T-cell (primary cell): ENCODE data around the gene NHSL1. TPM values are rescaled to one million over a fixed set of nuclear protein-coding genes. Genes with fewer than 3 reads are reported as not detected.

ENCODE experiments used
- ATAC-seq, 4 experiments: fragments of 200-7000 bp in 3 of 4; fragments of 150-1000 bp in 1 of 4; cut with Tn5 transposase; replicated peaks in 1 of 4; 1 replicate in 3 of 4; 2 replicates in 1 of 4; pipeline ENCODE4 v1.10.0; 2021; ENCODE audit warnings: moderate library complexity in 3 of 4, mild to moderate bottlenecking in 2 of 4, moderate number of reproducible peaks in 1 of 4
- CTCF ChIA-PET, 2 donors: fragments of 300-600 bp; sonication (Branson Sonifier 250); formaldehyde crosslinking; loops; one replicate each; lab custom pipeline; 2022; ENCODE audit warnings: antibody characterized with exemption in 2 of 2; lab: Charles Lee
- POLR2A ChIA-PET, 2 donors: fragments of 300-600 bp; sonication (Branson Sonifier 250); formaldehyde crosslinking; loops; one replicate each; lab custom pipeline; 2022; ENCODE audit warnings: antibody characterized with exemption in 2 of 2; lab: Charles Lee
- DNase-seq, 35 experiments: peaks; one replicate each; pipeline versions ENCODE4 v3.0.0 to v3.0.0-alpha.2; 2013 to 2023
- H3K27ac ChIP-seq: one replicate; pipeline ENCODE4 v1.5.1; 2013; ENCODE audit warnings: low read length
- H3K27me3 ChIP-seq, 2 experiments: replicated peaks in 1 of 2; 1 replicate in 1 of 2; 2 replicates in 1 of 2; pipeline versions ENCODE4 v1.6.1 to v1.7.0; 2013; ENCODE audit warnings: low read length in 1 of 2, mixed read lengths in 1 of 2; ENCODE audit not compliant: control insufficient read depth in 2 of 2, insufficient read depth in 2 of 2; ENCODE audit errors: extremely low read depth in 1 of 2
- H3K36me3 ChIP-seq, 2 donors: 1 replicate in 1 of 2; 2 replicates in 1 of 2; pipeline versions ENCODE4 v1.6.1 to v1.7.0; 2013; ENCODE audit warnings: low read length in 1 of 2; ENCODE audit not compliant: control insufficient read depth in 2 of 2, insufficient read depth in 1 of 2; ENCODE audit errors: extremely low read depth in 1 of 2
- H3K4me1 ChIP-seq, 2 experiments: 1 replicate in 1 of 2; 2 replicates in 1 of 2; pipeline versions ENCODE4 v1.6.1 to v1.7.0; 2013; ENCODE audit warnings: low read length in 2 of 2, mixed read lengths in 1 of 2; ENCODE audit not compliant: insufficient read depth in 2 of 2, control insufficient read depth in 1 of 2; ENCODE audit errors: extremely low read depth in 1 of 2
- H3K4me3 ChIP-seq, 2 donors: 1 replicate in 1 of 2; 2 replicates in 1 of 2; pipeline versions ENCODE4 v1.5.1 to v1.7.0; 2013; ENCODE audit warnings: mild to moderate bottlenecking in 2 of 2, low read length in 1 of 2, moderate library complexity in 1 of 2; ENCODE audit not compliant: control insufficient read depth in 1 of 2; ENCODE audit errors: extremely low read depth in 1 of 2
- H3K9me3 ChIP-seq: 2 replicates; pipeline ENCODE4 v1.7.0; 2013
- H3K27ac Mint-ChIP-seq, 2 donors: one replicate each; pipeline ENCODE4 v1.8.0; 2020 to 2021; ENCODE audit warnings: mild to moderate bottlenecking in 2 of 2, mixed read lengths in 2 of 2
- H3K27me3 Mint-ChIP-seq, 2 donors: one replicate each; pipeline ENCODE4 v1.8.0; 2021 to 2022; ENCODE audit warnings: mixed read lengths in 2 of 2
- H3K36me3 Mint-ChIP-seq: one replicate; pipeline ENCODE4 v1.8.0; 2021; ENCODE audit warnings: mixed read lengths
- H3K4me1 Mint-ChIP-seq, 3 donors: one replicate each; pipeline ENCODE4 v1.8.0; 2020 to 2022; ENCODE audit warnings: mixed read lengths in 3 of 3, mild to moderate bottlenecking in 1 of 3
- H3K4me3 Mint-ChIP-seq, 3 donors: one replicate each; pipeline ENCODE4 v1.8.0; 2020 to 2022; ENCODE audit warnings: mild to moderate bottlenecking in 3 of 3, mixed read lengths in 3 of 3, moderate library complexity in 3 of 3
- H3K9me3 Mint-ChIP-seq, 3 donors: one replicate each; pipeline ENCODE4 v1.8.0; 2020 to 2022; ENCODE audit warnings: mixed read lengths in 3 of 3
- WGBS: methylation state at CpG from one replicate; pipeline ENCODE4 v1.1.5; 2013; ENCODE audit warnings: missing lambda C conversion rate; ENCODE audit not compliant: insufficient coverage; 5-methylcytosine and 5-hydroxymethylcytosine counted together
- total RNA-seq, 35 experiments: library from RNA in 6 of 35; stranded (reverse) in 6 of 35; fragments of 120-200 nt in 1 of 35; gene quantifications; one replicate each; pipeline versions ENCODE4 v1.2.1 to v1.2.4 and lab custom pipeline; 2013 to 2026

NHSL1 gene
- total RNA-seq, 5 donors from 2014 or later (not counting 1 experiment from before 2014, with no cell fraction given) = 0.08 to 0.64 (median 0.46) TPM

DNA sequence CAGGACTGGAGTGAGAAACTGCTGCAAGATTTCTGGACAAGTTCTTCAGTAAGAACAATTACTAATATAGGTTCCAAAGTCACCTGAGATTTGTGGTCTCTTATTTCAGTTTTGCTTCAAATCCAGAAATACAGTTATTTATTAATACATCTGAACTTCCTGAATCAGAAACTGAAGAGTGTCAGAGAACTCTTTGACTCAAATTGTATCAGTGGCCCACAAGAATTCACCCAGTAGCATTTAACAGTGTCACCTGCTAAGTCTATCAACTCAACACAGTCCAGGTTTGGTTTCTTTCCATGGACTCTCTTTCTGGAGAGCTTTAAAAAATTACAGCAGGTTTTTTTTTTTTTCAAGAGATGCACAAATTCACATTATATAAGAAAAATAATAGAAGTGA is 18.8 kb upstream of the NHSL1 start:
- Mint-ChIP-seq H3K36me3 (no peaks in the 10 kb centered on the region), H3K9me3 (peaks cover 0 to 3% (median 0%) of the 10 kb centered on the region in 3 donors), H3K4me1 (peaks cover 8 to 14% (median 12%) of the 10 kb centered on the region in 3 donors), H3K4me3 (no peak overlapping the region), H3K27ac (peak overlapping the region in 1 of 2 donors; percentile 56), H3K27me3 (peaks cover 4 to 16% of the 10 kb centered on the region in 2 donors)
- Histone ChIP-seq H3K4me1 (peaks cover 0 to 5% of the 10 kb centered on the region in 2 experiments), H3K9me3 (no peaks in the 10 kb centered on the region), H3K36me3 (no peaks in the 10 kb centered on the region), H3K4me3 (no peak overlapping the region), H3K27ac (no peak overlapping the region), H3K27me3 (no peaks in the 10 kb centered on the region)
- ATAC-seq = no peak
- ChIA-PET POLR2A (interaction anchor here (0.7 kb wide), 2 partner anchors 17 to 88 kb away, joined by 3 to 6 read pairs; no protein-coding TSS in a partner anchor), CTCF (interaction anchor here (0.5 to 5.3 kb wide), 24 partner anchors 9 to 898 kb away, joined by 3 to 35 read pairs (median 4); no protein-coding TSS in a partner anchor)
- DNase-seq = no peak

DNA sequence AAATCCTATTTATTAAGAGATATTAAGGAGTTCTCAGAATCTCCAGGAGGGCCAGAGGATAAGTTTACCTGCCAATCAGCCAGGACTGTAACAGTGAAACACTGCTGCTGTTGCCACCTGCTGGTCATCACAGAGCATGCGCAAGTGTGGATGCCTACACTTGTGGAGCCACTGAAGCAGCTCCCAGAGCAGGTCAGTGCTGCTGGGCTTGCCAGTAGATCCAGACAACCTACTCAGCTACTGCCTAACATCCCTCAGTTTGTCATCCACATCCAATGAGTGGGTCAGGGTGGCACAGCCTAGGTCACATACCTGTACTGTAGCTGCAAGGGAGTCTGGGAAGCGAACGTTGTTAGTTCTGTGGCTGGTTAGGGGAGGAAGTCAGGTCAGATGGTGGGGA is 18.3 kb upstream of the NHSL1 start:
- H3K9me3 ChIP-seq = no peaks in the 10 kb centered on the region
- Mint-ChIP-seq H3K36me3 (no peaks in the 10 kb centered on the region), H3K4me1 (peaks cover 8 to 14% (median 12%) of the 10 kb centered on the region in 3 donors), H3K27ac (peak overlapping the region in 1 of 2 donors; percentile 56), H3K27me3 (peaks cover 7 to 16% of the 10 kb centered on the region in 2 donors), H3K4me3 (no peak overlapping the region), H3K9me3 (peaks cover 0 to 3% (median 0%) of the 10 kb centered on the region in 3 donors)
- H3K4me1 ChIP-seq = peaks cover 0 to 5% of the 10 kb centered on the region in 2 experiments
- no peak overlapping the region for H3K4me3 ChIP-seq
- ChIA-PET CTCF (interaction anchor here (0.5 to 5.3 kb wide), 17 partner anchors 9 to 899 kb away, joined by 3 to 35 read pairs (median 4); no protein-coding TSS in a partner anchor), POLR2A (interaction anchor here in 1 of 2 donors (0.7 kb wide), 1 partner anchor 88 kb away, joined by 3 read pairs; no protein-coding TSS in a partner anchor)
- 100% methylated on average over 3 of the region's 3 CpGs for WGBS
- peaks cover 0 to 2% of the 10 kb centered on the region in 2 experiments for H3K27me3 ChIP-seq
- DNase-seq = peak; percentile 9 to 73 (median 46)
- ATAC-seq = peak; percentile 78 to 87 (median 86)
- no peaks in the 10 kb centered on the region for H3K36me3 ChIP-seq
- H3K27ac ChIP-seq = no peak overlapping the region

DNA sequence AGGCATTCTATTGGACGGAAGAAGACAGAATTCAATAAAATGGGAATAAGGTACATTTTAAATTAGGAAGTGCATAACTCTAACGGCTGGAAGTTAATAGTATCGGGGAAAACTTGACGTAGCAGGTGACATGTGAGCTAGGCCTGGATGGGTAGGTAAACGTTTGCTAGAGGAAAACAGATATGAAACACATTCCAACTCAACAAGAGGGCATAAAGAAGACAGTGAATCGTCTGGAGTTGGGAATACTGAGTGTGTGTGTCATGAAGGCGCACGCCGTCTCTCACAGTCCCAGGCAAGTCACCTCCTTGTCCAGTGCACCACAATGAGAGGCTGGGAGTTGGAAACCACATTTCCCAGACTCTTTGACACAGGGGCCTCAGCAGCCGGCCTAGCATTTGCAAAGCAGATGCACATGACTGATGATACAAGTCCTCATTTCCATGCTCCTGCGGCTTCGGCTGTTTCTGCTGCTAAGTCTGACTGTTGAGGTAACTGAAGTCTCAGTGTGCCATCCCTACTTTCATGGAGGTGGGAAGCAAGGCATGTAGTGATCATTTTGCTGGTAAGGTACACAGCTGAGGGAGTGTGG is 16.5 kb upstream of the NHSL1 start:
- no peaks in the 10 kb centered on the region for H3K36me3 ChIP-seq
- no peaks in the 10 kb centered on the region for H3K36me3 Mint-ChIP-seq
- peaks cover 0 to 3% (median 0%) of the 10 kb centered on the region in 3 donors for H3K9me3 Mint-ChIP-seq
- peaks cover 5 to 14% (median 8%) of the 10 kb centered on the region in 3 donors for H3K4me1 Mint-ChIP-seq
- ChIA-PET POLR2A (no interaction called here), CTCF (interaction anchor here (1.2 to 5.3 kb wide), 3 partner anchors 60 to 87 kb away, joined by 4 to 35 read pairs (median 30); no protein-coding TSS in a partner anchor)
- no peak for ATAC-seq
- peaks cover 0 to 5% of the 10 kb centered on the region in 2 experiments for H3K4me1 ChIP-seq
- peaks cover 0 to 2% of the 10 kb centered on the region in 2 experiments for H3K27me3 ChIP-seq
- H3K27me3 Mint-ChIP-seq = peaks cover 15 to 17% of the 10 kb centered on the region in 2 donors
- H3K4me3 ChIP-seq = no peak overlapping the region
- WGBS = 95% methylated on average over 4 of the region's 12 CpGs
- H3K27ac Mint-ChIP-seq = no peak overlapping the region
- H3K9me3 ChIP-seq = no peaks in the 10 kb centered on the region
- DNase-seq = no peak
- H3K4me3 Mint-ChIP-seq = no peak overlapping the region
- no peak overlapping the region for H3K27ac ChIP-seq

DNA sequence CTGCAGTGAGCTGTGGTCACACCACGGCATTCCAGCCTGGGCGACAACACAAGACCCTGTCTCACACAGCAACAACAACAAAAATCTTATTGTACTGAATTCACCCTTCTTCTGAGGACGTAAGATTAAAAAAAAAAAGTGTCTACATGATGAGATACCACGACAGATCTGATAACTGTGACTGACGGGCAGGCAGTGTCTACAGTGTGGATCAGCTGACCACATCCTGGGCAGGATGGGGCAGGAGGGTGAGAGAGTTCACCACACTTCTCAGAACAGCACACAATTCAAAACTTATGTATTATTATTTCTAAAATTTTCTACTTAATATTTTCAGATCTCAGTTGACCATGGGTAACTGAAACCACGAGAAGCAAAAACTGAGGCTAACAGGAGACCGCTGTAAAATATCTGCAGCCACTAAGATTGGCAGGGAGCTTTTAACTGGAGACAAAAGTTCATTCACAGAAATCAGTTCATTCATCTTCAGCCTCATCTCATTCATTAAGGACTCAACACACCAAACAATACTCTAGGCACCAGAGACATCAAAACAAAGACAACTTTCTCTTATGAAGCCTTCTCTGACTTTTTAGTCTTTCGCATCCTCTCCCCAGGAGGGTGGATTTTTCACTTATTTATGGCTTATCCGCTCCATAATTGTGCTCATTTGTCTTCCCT is 15.7 kb upstream of the NHSL1 start:
- ChIA-PET POLR2A (interaction anchor here in 1 of 2 donors (0.7 kb wide), 1 partner anchor 62 kb away, joined by 3 read pairs; no protein-coding TSS in a partner anchor), CTCF (interaction anchor here (1.2 to 5.3 kb wide), 3 partner anchors 60 to 86 kb away, joined by 4 to 35 read pairs (median 30); no protein-coding TSS in a partner anchor)
- Mint-ChIP-seq H3K36me3 (no peaks in the 10 kb centered on the region), H3K27me3 (peaks cover 11 to 13% of the 10 kb centered on the region in 2 donors), H3K4me1 (peaks cover 5 to 14% (median 8%) of the 10 kb centered on the region in 3 donors), H3K9me3 (peaks cover 0 to 3% (median 0%) of the 10 kb centered on the region in 3 donors), H3K4me3 (no peak overlapping the region), H3K27ac (no peak overlapping the region)
- H3K36me3 ChIP-seq = no peaks in the 10 kb centered on the region
- peaks cover 0 to 5% of the 10 kb centered on the region in 2 experiments for H3K4me1 ChIP-seq
- no peaks in the 10 kb centered on the region for H3K9me3 ChIP-seq
- no peak overlapping the region for H3K27ac ChIP-seq
- WGBS = no CpG with 5 or more reads among the region's 9 CpGs
- peak in 27 of 35 experiments; percentile 2 to 48 (median 24) for DNase-seq
- H3K27me3 ChIP-seq = peaks cover 0 to 2% of the 10 kb centered on the region in 2 experiments
- no peak overlapping the region for H3K4me3 ChIP-seq
- ATAC-seq = peak; percentile 72 to 84 (median 76)

DNA sequence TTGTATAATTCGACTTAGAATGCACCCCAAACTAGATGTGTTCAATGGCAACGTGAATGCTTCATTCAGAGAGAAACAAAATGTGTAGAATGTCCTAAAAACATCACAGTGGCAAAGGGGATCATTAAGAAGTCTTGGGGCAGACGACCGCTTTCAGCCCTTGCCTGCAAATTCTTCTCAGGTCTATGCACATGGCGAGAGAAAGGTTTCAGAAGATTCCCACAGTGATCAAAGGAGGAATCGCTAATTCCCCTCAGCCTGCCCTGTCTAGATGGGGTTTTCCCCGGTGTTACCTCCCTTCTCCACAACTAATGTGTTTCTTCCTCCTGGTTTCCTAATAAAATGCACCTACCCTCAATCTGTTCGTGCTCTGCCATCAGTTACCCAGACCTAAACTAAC is 13.3 kb upstream of the NHSL1 start:
- Histone ChIP-seq H3K4me1 (peaks cover 0 to 5% of the 10 kb centered on the region in 2 experiments), H3K4me3 (no peak overlapping the region), H3K27me3 (peaks cover 0 to 2% of the 10 kb centered on the region in 2 experiments), H3K36me3 (no peaks in the 10 kb centered on the region), H3K9me3 (no peaks in the 10 kb centered on the region), H3K27ac (no peak overlapping the region)
- ChIA-PET POLR2A (interaction anchor here in 1 of 2 donors (0.7 kb wide), 1 partner anchor 758 kb away, joined by 7 read pairs; no protein-coding TSS in a partner anchor), CTCF (interaction anchor here (0.7 to 6.7 kb wide), 5 partner anchors 57 to 1570 kb away, joined by 3 to 65 read pairs (median 5); no protein-coding TSS in a partner anchor)
- Mint-ChIP-seq H3K9me3 (peaks cover 0 to under 1% (median 0%) of the 10 kb centered on the region in 3 donors), H3K27me3 (peaks cover 7 to 11% of the 10 kb centered on the region in 2 donors), H3K4me1 (peaks cover 5 to 16% (median 10%) of the 10 kb centered on the region in 3 donors), H3K4me3 (no peak overlapping the region), H3K36me3 (no peaks in the 10 kb centered on the region), H3K27ac (no peak overlapping the region)
- ATAC-seq (no peak), DNase-seq (no peak)
- WGBS = 87% methylated on average over 3 of the region's 8 CpGs

DNA sequence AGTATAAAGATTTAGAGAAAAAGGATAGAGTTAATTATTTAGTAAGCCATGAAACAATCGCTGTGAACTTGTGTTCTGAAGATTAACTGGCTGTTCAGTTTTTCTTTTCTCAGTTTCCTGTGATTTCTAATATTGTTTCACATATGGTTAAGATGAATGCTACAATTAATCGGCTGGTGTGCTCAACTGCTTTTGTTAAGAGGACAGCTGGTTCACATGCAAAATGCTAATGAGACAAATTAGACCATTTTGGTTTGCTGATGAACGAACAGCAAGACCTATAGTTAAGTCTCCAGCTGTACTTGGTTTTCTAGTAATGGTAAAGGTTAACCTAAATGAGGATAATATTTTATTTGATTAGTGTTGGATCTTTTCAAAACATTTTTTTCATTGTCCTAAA is 10.8 kb upstream of the NHSL1 start:
- ChIA-PET CTCF (interaction anchor here (1.2 to 6.7 kb wide), 7 partner anchors 54 to 394 kb away, joined by 3 to 65 read pairs (median 18); partner anchors contain the start of gene HEBP2 (in 1 of the 2)), POLR2A (interaction anchor here in 1 of 2 donors (1.3 kb wide), 1 partner anchor 82 kb away, joined by 4 read pairs; no protein-coding TSS in a partner anchor)
- Histone ChIP-seq H3K4me1 (peaks cover 0 to 5% of the 10 kb centered on the region in 2 experiments), H3K4me3 (no peak overlapping the region), H3K36me3 (no peaks in the 10 kb centered on the region), H3K27me3 (peaks cover 0 to 2% of the 10 kb centered on the region in 2 experiments), H3K9me3 (no peaks in the 10 kb centered on the region), H3K27ac (no peak overlapping the region)
- no peak overlapping the region for H3K4me3 Mint-ChIP-seq
- H3K9me3 Mint-ChIP-seq = no peaks in the 10 kb centered on the region
- H3K4me1 Mint-ChIP-seq = peaks cover 5 to 10% (median 7%) of the 10 kb centered on the region in 3 donors
- ATAC-seq (no peak), DNase-seq (no peak)
- peaks cover 7 to 11% of the 10 kb centered on the region in 2 donors for H3K27me3 Mint-ChIP-seq
- 100% methylated on average over 1 of the region's 3 CpGs for WGBS
- H3K27ac Mint-ChIP-seq = no peak overlapping the region
- no peaks in the 10 kb centered on the region for H3K36me3 Mint-ChIP-seq
